SK-N-SH (cell line): Measurements from ENCODE around the gene NCLN. TPM values are rescaled to one million over a fixed set of nuclear protein-coding genes. Genes with fewer than 3 reads are reported as not detected.

Experiments
- CTCF ChIA-PET: fragments of 300-600, 350-600 bp; formaldehyde crosslinking; extraction: SDS; loops from one replicate; lab custom pipeline; 2021; lab: Yijun Ruan, JAX
- POLR2A ChIA-PET: fragments of 350-600 bp; sonication (Branson Sonifier 250); formaldehyde crosslinking; extraction: SDS; loops from one replicate; lab custom pipeline; 2020; ENCODE audit warnings: antibody characterized with exemption, inconsistent platforms; lab: Yijun Ruan, JAX
- DNase-seq: peaks from one replicate; pipeline ENCODE4 v3.0.0; 2012
- H2AFZ ChIP-seq: fragments of 200-600 bp; sonication (generic); 2 replicates; pipeline ENCODE4 v1.8.1; 2016; ENCODE audit warnings: antibody characterized with exemption, mild to moderate bottlenecking, low read depth
- H3F3A ChIP-seq: fragments of 200-600 bp; sonication (generic); replicated peaks from 2 replicates; pipeline ENCODE3; 2016; ENCODE audit warnings: antibody characterized with exemption, mild to moderate bottlenecking; ENCODE audit not compliant: insufficient read depth
- H3K27ac ChIP-seq, 2 experiments: fragments of 200-500 bp in 1 of 2; fragments of 200-600 bp in 1 of 2; sonication (Bioruptor generic) in 1 of 2; sonication (generic), shearing (Covaris generic) in 1 of 2; 2 replicates each; pipeline versions ENCODE4 v1.5.1 to v1.6.1; 2014 to 2016; ENCODE audit warnings: low read depth in 2 of 2, inconsistent platforms in 1 of 2, low read length in 1 of 2, mild to moderate bottlenecking in 1 of 2, mixed read lengths in 1 of 2
- H3K27me3 ChIP-seq: fragments of 200-600 bp; sonication (generic), shearing (Covaris generic); 2 replicates; pipeline ENCODE4 v1.6.1; 2016; ENCODE audit warnings: mixed run types; ENCODE audit not compliant: insufficient read depth
- H3K36me3 ChIP-seq, 2 experiments: fragments of 200-500 bp in 1 of 2; fragments of 200-600 bp in 1 of 2; sonication (Bioruptor generic) in 1 of 2; sonication (generic) in 1 of 2; replicated peaks in 1 of 2; 2 replicates each; pipeline versions ENCODE3 to v1.5.1; 2014 to 2016; ENCODE audit warnings: low read length in 1 of 2, mild to moderate bottlenecking in 1 of 2; ENCODE audit not compliant: insufficient read depth in 2 of 2, control insufficient read depth in 1 of 2
- H3K4me1 ChIP-seq, 2 experiments: fragments of 200-500 bp in 1 of 2; fragments of 200-600 bp in 1 of 2; sonication (Bioruptor generic) in 1 of 2; sonication (generic), shearing (Covaris generic) in 1 of 2; 2 replicates each; pipeline versions ENCODE4 v1.5.1 to v1.6.1; 2014 to 2016; ENCODE audit warnings: low read depth in 1 of 2, low read length in 1 of 2, mixed run types in 1 of 2; ENCODE audit not compliant: insufficient read depth in 2 of 2, control insufficient read depth in 1 of 2
- H3K4me2 ChIP-seq: fragments of 200-600 bp; sonication (generic), shearing (Covaris generic); 2 replicates; pipeline ENCODE4 v1.6.1; 2017; ENCODE audit warnings: mixed run types
- H3K4me3 ChIP-seq, 2 experiments: fragments of 200-500 bp in 1 of 2; fragments of 200-600 bp in 1 of 2; sonication (Bioruptor generic) in 1 of 2; sonication (generic), shearing (Covaris generic) in 1 of 2; 2 replicates each; pipeline versions ENCODE4 v1.5.1 to v1.8.1; 2014 to 2016; ENCODE audit warnings: low read depth in 2 of 2, inconsistent platforms in 1 of 2, low read length in 1 of 2, mild to moderate bottlenecking in 1 of 2, mixed read lengths in 1 of 2, moderate library complexity in 1 of 2
- H3K79me2 ChIP-seq: fragments of 200-600 bp; sonication (generic); 2 replicates; pipeline ENCODE4 v1.8.1; 2017; ENCODE audit warnings: mild to moderate bottlenecking; ENCODE audit not compliant: insufficient read depth
- H3K9ac ChIP-seq: fragments of 200-600 bp; sonication (generic); 2 replicates; pipeline ENCODE4 v1.6.1; 2017; ENCODE audit warnings: mixed run types
- H3K9me2 ChIP-seq: fragments of 200-600 bp; sonication (generic); 2 replicates; pipeline ENCODE4 v1.6.1; 2017; ENCODE audit warnings: mixed run types
- H3K9me3 ChIP-seq: fragments of 200-600 bp; sonication (generic); 2 replicates; pipeline ENCODE4 v1.6.1; 2017; ENCODE audit warnings: mixed run types, mild to moderate bottlenecking, moderate library complexity
- H4K20me1 ChIP-seq: fragments of 200-600 bp; sonication (generic); 2 replicates; pipeline ENCODE4 v1.6.1; 2017; ENCODE audit warnings: mild to moderate bottlenecking, mixed run types; ENCODE audit not compliant: insufficient read depth
- CHD2 ChIP-seq: fragments of 150-350 bp; IDR thresholded peaks from 2 replicates; pipeline ENCODE4 v1.6.1; 2018; ENCODE audit warnings: low read length; ENCODE audit not compliant: partially characterized antibody
- CTCF ChIP-seq: fragments of 200-600 bp; sonication (generic); IDR thresholded peaks from 2 replicates; pipeline ENCODE4 v1.6.1; 2017; ENCODE audit warnings: antibody characterized with exemption, mild to moderate bottlenecking, moderate library complexity
- ELF1 ChIP-seq: IDR thresholded peaks from 2 replicates; pipeline ENCODE4 v1.4.0; 2012
- EP300 ChIP-seq, 2 experiments: IDR thresholded peaks; 2 replicates each; pipeline versions ENCODE4 v1.4.0 to v1.6.1; 2012; ENCODE audit warnings: borderline replicate concordance in 1 of 2, low read depth in 1 of 2, low read length in 1 of 2
- FOXJ3 ChIP-seq: sonication (generic); formaldehyde crosslinking; IDR thresholded peaks from 2 replicates; pipeline ENCODE4 v1.5.1; 2020; ENCODE audit warnings: mild to moderate bottlenecking, missing genetic modification reagents
- FOXM1 ChIP-seq: IDR thresholded peaks from 2 replicates; pipeline ENCODE4 v1.4.0; 2012; ENCODE audit warnings: low read depth, mild to moderate bottlenecking
- GABPA ChIP-seq: IDR thresholded peaks from 2 replicates; pipeline ENCODE4 v1.4.0; 2012; ENCODE audit warnings: low read depth, mild to moderate bottlenecking
- GATA2 ChIP-seq: sonication (generic); formaldehyde crosslinking; IDR thresholded peaks from 2 replicates; pipeline ENCODE4 v1.5.0; 2020; ENCODE audit warnings: mild to moderate bottlenecking, missing genetic modification reagents
- IRF3 ChIP-seq: fragments of 150-350 bp; IDR thresholded peaks from 2 replicates; pipeline ENCODE4 v1.6.1; 2016; ENCODE audit warnings: mild to moderate bottlenecking, low read depth, low read length
- JUND ChIP-seq: IDR thresholded peaks from 2 replicates; pipeline ENCODE4 v1.4.0; 2012
- MAX ChIP-seq: IDR thresholded peaks from 2 replicates; pipeline ENCODE4 v1.4.0; 2012; ENCODE audit warnings: low read depth
- NRF1 ChIP-seq: IDR thresholded peaks from 2 replicates; pipeline ENCODE4 v1.6.1; 2012; ENCODE audit warnings: low read depth, mild to moderate bottlenecking, low read length
- PBX3 ChIP-seq: IDR thresholded peaks from 2 replicates; pipeline ENCODE4; 2012
- RAD21 ChIP-seq: IDR thresholded peaks from 2 replicates; pipeline ENCODE4 v1.6.1; 2012; ENCODE audit warnings: mild to moderate bottlenecking, low read length
- RCOR1 ChIP-seq: fragments of 150-350 bp; IDR thresholded peaks from 2 replicates; pipeline ENCODE4 v1.6.1; 2017; ENCODE audit warnings: antibody characterized with exemption, low read length
- REST ChIP-seq: IDR thresholded peaks from 2 replicates; pipeline ENCODE4 v1.6.1; 2012; ENCODE audit warnings: mild to moderate bottlenecking, low read depth, low read length, moderate library complexity
- RXRA ChIP-seq: IDR thresholded peaks from 2 replicates; pipeline ENCODE4 v1.4.0; 2012; ENCODE audit warnings: low read depth, mild to moderate bottlenecking, borderline replicate concordance
- SIN3A ChIP-seq: IDR thresholded peaks from 2 replicates; pipeline ENCODE4 v1.6.1; 2012; ENCODE audit warnings: low read depth, mild to moderate bottlenecking, low read length, moderate library complexity, borderline replicate concordance
- SMC3 ChIP-seq: IDR thresholded peaks from 2 replicates; pipeline ENCODE4 v1.6.1; 2012; ENCODE audit warnings: low read depth, low read length, improper control_type of control experiment
- TEAD4 ChIP-seq: IDR thresholded peaks from 2 replicates; pipeline ENCODE4 v1.4.0; 2012; ENCODE audit warnings: mild to moderate bottlenecking, borderline replicate concordance; ENCODE audit not compliant: insufficient read depth
- USF1 ChIP-seq: IDR thresholded peaks from 2 replicates; pipeline ENCODE4 v1.4.0; 2012; ENCODE audit warnings: low read depth, borderline replicate concordance
- USF2 ChIP-seq: fragments of 150-350 bp; IDR thresholded peaks from 2 replicates; pipeline ENCODE4 v1.6.1; 2017; ENCODE audit warnings: antibody characterized with exemption, low read length, low read depth, borderline replicate concordance
- WGBS: methylation state at CpG from one replicate; pipeline ENCODE4 v1.1.6; 2017; ENCODE audit warnings: low lambda C conversion rate; 5-methylcytosine and 5-hydroxymethylcytosine counted together
- polyA plus RNA-seq, 3 experiments: library from polyadenylated mRNA; depleted of rRNA; stranded (reverse); fragments of >200 nt; gene quantifications; 2 replicates each; pipeline ENCODE4 v1.2.3, GENCODE V29; 2012

The NCLN gene
- polyA plus RNA-seq (2012; rRNA removed): 67.0 and 69.0 TPM in 2 replicates
- polyA plus RNA-seq (2012; cell fraction: cytosol; rRNA removed): 23.8 and 45.1 TPM in 2 replicates
- polyA plus RNA-seq (2012; cell fraction: nucleus; rRNA removed): 131 and 133 TPM in 2 replicates

- H3K36me3 ChIP-seq: peaks cover 0 to 8% of the 10 kb centered on the region in 2 experiments
- DNase-seq: peak; percentile 96
- peaks cover 3% of the 10 kb centered on the region for H3F3A ChIP-seq
- no peaks in the 10 kb centered on the region for H3K9me3 ChIP-seq
- CTCF ChIA-PET: interaction anchor here (0.8 to 2.6 kb wide), 4 partner anchors 24 to 235 kb away, joined by 3 to 15 read pairs (median 5); no protein-coding TSS in a partner anchor
- peak within 1 kb of the TSS; percentile 67 to 91 for H3K4me3 ChIP-seq
- POLR2A ChIA-PET: no interaction called here
- WGBS: 0% methylated on average over 18 of the region's 69 CpGs
- peak within 1 kb of the TSS; percentile 76 to 87 for H3K27ac ChIP-seq
- peaks cover 7% of the 10 kb centered on the region; the same call in 1 of the 2 replicates for H4K20me1 ChIP-seq
- peaks cover 10 to 19% of the 10 kb centered on the region in 2 experiments; a peak in 2 of 4 replicates for H3K4me1 ChIP-seq
- H3K9me2 ChIP-seq: no peaks in the 10 kb centered on the region
- peak within 1 kb of the TSS; percentile 99 for H3K4me2 ChIP-seq
- H3K9ac ChIP-seq: peak within 1 kb of the TSS; percentile 92
- peak within 1 kb of the TSS; percentile 99 for H2AFZ ChIP-seq
- no peaks in the 10 kb centered on the region for H3K27me3 ChIP-seq
- peaks cover 48% of the 10 kb centered on the region for H3K79me2 ChIP-seq
- TF ChIP-seq GABPA (peak; percentile 99), EP300 (IDR thresholded peaks at IDR 0.05; ENCODE audit: borderline replicate concordance in 1 of 2, low read depth in 1 of 2, low read length in 1 of 2) (no peak), CHD2 (peak; percentile 83), RAD21 (no peak), JUND (no peak), ELF1 (peak; percentile 91), FOXJ3 (CRISPR knock-in tag) (no peak), SIN3A (peak; percentile 28; the same call in 1 of the 2 replicates), SMC3 (no peak), USF2 (no peak), IRF3 (no peak), USF1 (no peak), FOXM1 (no peak), NRF1 (no peak), REST (no peak), PBX3 (no peak), CTCF (no peak), TEAD4 (no peak), RCOR1 (no peak), RXRA (no peak), MAX (0 out of 2 replicates have a peak, but pooled peaks have one; percentile 44), GATA2 (CRISPR knock-in tag) (no peak)
Observed at GRCh38 chr19:3185461-3186159, at the start of gene NCLN. Gene NCLN, plus strand, starts transcription at chr19:3185930. Its CDS starts 101 bp downstream, at chr19:3186031.
